Choroid plexus epithelial cell (primary cell): ENCODE data around the gene SUMF2.
A peak's percentile ranks its signal among the peaks of the same experiment; 100 is the strongest.
"Not testable (repeated sequence)": the region's sequence is repeated elsewhere in the genome, so short reads cannot be mapped to it uniquely, and the experiment has no call there.

ENCODE experiments used
- DNase-seq: peaks from one replicate; pipeline ENCODE4 v3.0.0-alpha.2; 2010; ENCODE audit warnings: low read depth
- H3K4me3 ChIP-seq: 2 replicates; pipeline ENCODE4 v1.5.1; 2011; ENCODE audit warnings: low read depth, mild to moderate bottlenecking, control low read depth, low read length, moderate library complexity
- CTCF ChIP-seq: conservative IDR thresholded peaks from 2 replicates; pipeline ENCODE4 v1.5.1; 2011; ENCODE audit warnings: low read depth, mild to moderate bottlenecking, control low read depth, inconsistent platforms, low read length, moderate library complexity

The SUMF2 gene

GRCh38 chr7:56051339-56052191 lies 12.5 kb upstream of the SUMF2 start, which contains the start of the genes CCT6A and PSPH:
Gene CCT6A, plus strand, starts transcription at chr7:56051765. Its CDS starts 84 bp downstream, at chr7:56051849.
Gene PSPH, minus strand, starts transcription at chr7:56051444. Its CDS starts 30,232 bp downstream, at chr7:56021212.
- H3K4me3 ChIP-seq = peak within 1 kb of the TSS; percentile 97
- no peak for TF ChIP-seq CTCF
- DNase-seq = peak; percentile 99

- DNase-seq = no peak
- H3K4me3 ChIP-seq = no peak overlapping the region
- no peak for TF ChIP-seq CTCF
These were observed 10.7 kb upstream of the SUMF2 start for GRCh38 chr7:56053379-56053778.

GRCh38 chr7:56053993-56054392 lies 10.1 kb upstream of the SUMF2 start:
- H3K4me3 ChIP-seq = no peak overlapping the region
- no peak for TF ChIP-seq CTCF
- DNase-seq = no peak

- no peak for TF ChIP-seq CTCF
- H3K4me3 ChIP-seq = no peak overlapping the region
- DNase-seq = peak; percentile 81
These were observed 1.7 kb upstream of the SUMF2 start for GRCh38 chr7:56062382-56062781.

GRCh38 chr7:56063500-56063881 lies 595 bp upstream of the SUMF2 start:
- TF ChIP-seq CTCF = no peak
- H3K4me3 ChIP-seq = no peak overlapping the region
- DNase-seq = no peak

- not testable (repeated sequence) for DNase-seq, H3K4me3 ChIP-seq
These were observed 2.3 kb downstream of the SUMF2 start for GRCh38 chr7:56066376-56066775.

- TF ChIP-seq CTCF = peak; percentile 97
- H3K4me3 ChIP-seq = no peak overlapping the region
- DNase-seq = peak; percentile 88
These were observed 10.3 kb downstream of the SUMF2 start for GRCh38 chr7:56074371-56074791.
